GM19328 (cell line): Measurements from ENCODE around the gene ANKRD6.
A peak's percentile ranks its signal among the peaks of the same experiment; 100 is the strongest.
"Not testable (repeated sequence)": the region's sequence is repeated elsewhere in the genome, so short reads cannot be mapped to it uniquely, and the experiment has no call there.

Experiments
- ATAC-seq: cut with Tn5 transposase; IDR thresholded peaks from one replicate; pipeline ENCODE4 v1.9.1; 2021; ENCODE audit warnings: mild to moderate bottlenecking, moderate library complexity; ENCODE audit not compliant: unreplicated experiment

The ANKRD6 gene

DNA sequence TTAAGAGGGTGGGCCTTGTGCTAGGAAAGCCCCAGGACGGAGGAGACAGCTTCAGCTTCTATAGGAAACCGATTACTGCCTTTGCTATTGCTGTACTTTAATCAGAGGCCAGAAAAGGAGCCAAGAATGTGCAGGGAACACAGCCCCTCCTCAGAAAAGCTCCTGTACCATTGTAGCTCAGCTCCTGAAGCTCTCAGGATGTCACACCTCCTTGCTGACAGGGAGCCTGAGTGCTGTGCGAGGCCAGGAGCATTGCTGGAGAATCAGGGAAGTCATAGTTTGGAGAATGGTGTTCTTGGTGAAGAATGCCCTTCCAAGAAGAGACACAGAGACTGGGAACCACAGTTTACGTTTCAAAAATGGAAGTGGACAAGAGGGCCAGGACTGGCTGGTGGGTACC, 158.8 kb downstream of the ANKRD6 start:
- no peak for ATAC-seq

GRCh38 chr6:89596056-89596455, 163.1 kb downstream of the ANKRD6 start:
- ATAC-seq: peak; percentile 84

- no peak for ATAC-seq
These were observed 163.5 kb downstream of the ANKRD6 start for GRCh38 chr6:89596484-89596883.

GRCh38 chr6:89597372-89597771, 164.4 kb downstream of the ANKRD6 start:
- ATAC-seq: no peak

DNA sequence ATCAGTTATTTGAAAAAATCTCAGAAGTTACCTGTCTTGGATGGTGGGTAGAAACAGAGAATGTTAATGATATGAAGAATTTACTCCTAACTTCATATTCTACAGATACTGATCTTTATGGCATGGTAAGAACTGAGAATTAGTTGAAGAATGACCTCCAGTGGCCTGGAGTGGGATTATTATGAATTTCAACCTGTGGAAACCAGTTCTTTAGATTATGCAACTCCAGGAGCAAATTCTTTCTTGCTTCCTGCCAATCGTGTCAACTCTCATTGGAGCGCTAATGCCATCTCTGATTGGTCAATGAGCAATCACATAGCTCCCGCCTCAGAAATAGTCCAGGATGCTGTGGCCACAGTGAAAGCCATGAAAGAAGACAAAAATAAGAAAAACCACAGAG, 165.0 kb downstream of the ANKRD6 start:
- ATAC-seq: no peak

DNA sequence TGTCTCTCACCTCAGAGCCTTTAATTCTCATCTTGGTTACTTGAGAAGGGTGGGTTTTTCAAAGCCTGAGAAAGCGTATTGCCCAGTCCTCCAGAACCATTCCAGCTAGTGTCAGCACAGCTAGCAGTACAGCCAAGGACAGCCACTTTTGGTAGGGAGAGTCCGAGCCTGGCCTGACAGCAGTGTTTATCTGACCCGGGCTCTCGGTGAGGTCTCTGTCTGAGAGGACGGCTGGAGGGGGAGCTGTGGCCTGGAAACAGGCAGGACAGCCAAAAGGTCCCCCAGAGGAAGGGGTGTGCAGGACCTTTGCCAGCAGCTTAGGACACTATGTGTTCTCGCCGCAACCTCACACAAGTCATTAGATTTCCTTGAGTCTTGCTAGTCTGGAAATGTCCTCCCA, 166.8 kb downstream of the ANKRD6 start:
- no peak for ATAC-seq

DNA sequence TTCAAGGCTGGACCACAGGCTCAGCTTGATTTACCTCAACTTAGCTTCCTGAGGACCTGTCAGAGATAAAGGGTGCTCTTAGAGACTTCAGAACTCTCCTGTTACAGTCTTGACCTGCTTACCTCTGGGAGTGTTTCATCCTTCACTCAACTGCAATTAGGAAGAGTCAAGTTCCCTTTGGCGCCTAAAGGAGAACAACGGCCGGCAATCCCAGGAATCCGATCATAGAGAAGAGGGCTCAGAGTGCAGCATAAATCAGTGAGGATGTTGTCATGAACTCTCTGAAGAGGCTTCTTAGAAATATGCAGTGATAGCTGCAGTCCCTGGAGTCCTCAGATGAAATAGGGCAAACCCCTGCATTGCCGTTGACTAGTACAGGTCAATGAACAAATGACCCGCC, 169.2 kb downstream of the ANKRD6 start:
- no peak for ATAC-seq

DNA sequence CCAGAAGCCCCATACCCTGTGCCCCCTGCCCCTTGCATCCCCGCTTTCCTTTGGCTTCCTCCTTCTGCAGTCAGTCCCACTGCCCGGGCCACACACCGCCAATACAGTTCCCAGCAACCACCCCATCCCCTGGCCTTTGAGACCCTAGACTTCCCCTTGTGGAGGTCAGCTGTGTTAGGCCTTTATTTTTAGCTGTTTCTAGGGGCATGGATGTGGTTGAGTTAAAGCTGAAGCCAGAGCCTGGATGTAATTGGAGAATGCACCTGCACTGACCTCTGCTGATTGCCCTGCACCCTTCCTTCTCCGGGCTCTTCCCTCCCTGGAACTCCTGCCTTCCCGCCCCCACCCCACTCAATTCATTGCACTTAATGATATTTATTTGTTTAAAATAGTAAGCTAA, 171.7 kb downstream of the ANKRD6 start:
- ATAC-seq: no peak

GRCh38 chr6:89605861-89606260, 172.9 kb downstream of the ANKRD6 start:
- no peak for ATAC-seq

- ATAC-seq: peak; percentile 64
These were observed 177.2 kb downstream of the ANKRD6 start for GRCh38 chr6:89610149-89610642.

- no peak for ATAC-seq
These were observed 178.7 kb downstream of the ANKRD6 start for GRCh38 chr6:89611666-89612065.

DNA sequence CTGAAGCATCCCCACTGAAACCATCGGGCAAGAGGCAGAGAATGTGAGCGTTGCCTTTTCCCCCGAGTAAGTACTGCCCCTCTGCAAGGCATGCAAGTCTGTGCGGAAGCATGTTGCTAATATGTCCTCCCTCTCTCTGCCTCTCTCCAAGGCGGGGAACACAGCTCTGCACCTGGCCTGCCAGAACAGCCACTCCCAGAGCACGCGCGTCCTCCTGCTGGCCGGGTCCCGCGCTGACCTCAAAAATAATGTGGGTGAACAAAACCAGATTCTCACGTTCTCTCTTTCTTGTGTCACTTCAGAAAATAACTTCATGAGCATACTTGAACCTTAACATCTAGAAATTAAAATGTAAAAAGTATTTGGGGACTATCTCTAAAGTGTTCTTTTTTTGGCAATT, 179.2 kb downstream of the ANKRD6 start:
- no peak for ATAC-seq

DNA sequence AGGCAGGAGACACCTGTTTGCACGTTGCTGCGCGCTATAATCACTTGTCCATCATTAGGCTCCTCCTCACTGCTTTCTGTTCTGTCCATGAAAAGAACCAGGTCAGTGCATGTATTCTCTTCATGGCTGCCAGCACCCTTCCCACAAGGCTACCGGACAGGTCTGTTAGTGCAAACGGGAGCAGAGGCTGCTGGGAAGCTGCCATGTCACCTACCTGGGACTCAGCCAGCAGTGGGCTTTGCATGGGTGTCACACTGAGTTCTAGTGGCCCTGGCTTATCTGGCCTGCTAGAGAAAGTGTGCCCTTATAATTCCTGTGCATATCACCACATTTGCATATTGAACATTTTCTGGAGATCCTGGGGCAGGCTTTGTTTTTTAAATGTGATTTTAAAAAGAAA, 180.8 kb downstream of the ANKRD6 start:
- ATAC-seq: no peak

GRCh38 chr6:89615882-89616281, 182.9 kb downstream of the ANKRD6 start:
- ATAC-seq: no peak

DNA sequence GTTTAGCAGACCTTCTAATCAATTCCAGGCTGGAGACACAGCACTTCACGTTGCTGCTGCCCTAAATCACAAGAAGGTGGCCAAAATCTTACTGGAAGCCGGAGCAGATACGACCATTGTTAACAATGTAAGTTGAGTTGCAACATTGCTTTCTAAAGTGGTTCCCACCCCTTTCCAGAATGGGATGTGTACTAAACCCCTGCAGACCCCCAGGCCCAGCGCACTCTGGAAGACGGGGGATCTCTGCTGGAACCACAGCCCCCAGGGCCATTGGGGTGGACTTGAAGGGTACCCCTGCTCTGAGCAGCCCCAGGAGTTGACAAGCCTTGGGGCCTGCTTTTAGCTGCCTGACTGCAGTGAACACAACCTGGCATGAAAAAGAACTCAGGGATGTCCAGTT, 183.6 kb downstream of the ANKRD6 start:
- ATAC-seq: no peak

GRCh38 chr6:89618026-89618425, 185.1 kb downstream of the ANKRD6 start:
- ATAC-seq: no peak

DNA sequence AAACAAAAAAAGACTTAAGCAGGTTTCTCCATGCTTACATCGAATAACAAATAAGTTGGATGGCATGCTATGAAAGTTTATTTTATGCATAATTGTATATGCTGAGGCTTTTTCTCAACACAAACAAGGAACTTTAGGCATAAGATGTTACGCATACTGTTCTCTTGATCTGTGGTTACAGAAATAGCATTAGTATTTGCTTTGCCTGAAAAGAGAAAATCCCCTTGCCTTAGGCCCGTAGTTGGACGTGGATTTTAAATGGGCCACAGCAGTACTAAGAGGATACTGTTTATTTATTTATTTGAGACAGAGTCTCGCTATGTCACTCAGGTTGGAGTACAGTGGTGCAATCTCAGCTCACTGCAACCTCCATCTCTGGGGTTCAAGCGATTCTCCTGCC, 186.6 kb downstream of the ANKRD6 start:
- ATAC-seq: no peak

DNA sequence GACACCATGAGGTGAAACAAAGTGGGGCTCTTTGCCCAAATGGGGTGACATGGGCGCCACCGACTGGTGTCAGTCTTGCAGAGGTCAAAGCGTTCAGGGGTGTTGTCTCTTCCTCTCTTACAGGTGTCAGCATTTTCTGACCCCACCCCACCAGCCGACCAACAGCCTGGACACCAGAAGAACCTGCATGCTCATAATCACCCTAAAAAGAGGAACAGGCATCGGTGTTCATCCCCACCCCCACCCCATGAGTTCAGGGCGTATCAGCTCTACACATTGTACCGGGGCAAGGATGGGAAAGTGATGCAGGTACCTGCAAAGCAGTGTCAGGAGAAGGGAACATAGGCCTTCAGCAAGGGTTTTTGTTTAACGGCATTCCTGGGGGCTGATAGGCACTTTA, 190.8 kb downstream of the ANKRD6 start:
- no peak for ATAC-seq

GRCh38 chr6:89630488-89630887, 197.5 kb downstream of the ANKRD6 start:
- ATAC-seq: no peak

GRCh38 chr6:89636412-89636811, 203.5 kb downstream of the ANKRD6 start:
- not testable (repeated sequence) for ATAC-seq

- no peak for ATAC-seq
These were observed 205.0 kb downstream of the ANKRD6 start for GRCh38 chr6:89637960-89638319.

- ATAC-seq: peak; percentile 99
These were observed 205.6 kb downstream of the ANKRD6 start, which contains the start of gene LYRM2 for GRCh38 chr6:89638320-89639195. LYRM2 (minus strand) TSS chr6:89638747; CDS start chr6:89638716, 31 bp downstream.

DNA sequence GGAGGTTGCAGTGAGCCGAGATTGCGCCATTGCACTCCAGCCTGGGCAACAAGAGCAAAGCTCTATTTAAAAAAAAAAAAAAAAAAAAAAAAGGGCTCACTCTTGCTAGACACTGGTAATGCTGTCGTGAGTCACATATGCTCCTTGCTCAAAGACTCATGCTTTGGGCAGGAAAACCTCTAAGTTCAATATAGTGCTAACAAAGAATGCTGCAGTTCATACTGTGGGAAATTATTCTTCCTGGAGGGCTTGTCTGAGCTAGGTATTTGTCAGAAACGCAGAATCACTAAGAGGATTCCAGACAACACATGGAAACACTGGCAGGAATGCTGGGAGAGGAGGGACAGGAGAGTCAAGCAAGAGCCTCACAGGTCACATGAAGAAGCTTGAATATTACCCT, 207.9 kb downstream of the ANKRD6 start:
- ATAC-seq: no peak
